Midbrain (tissue), 1 donor: ENCODE measurements around the gene PITX1.
"Not testable (repeated sequence)": the region's sequence is repeated elsewhere in the genome, so short reads cannot be mapped to it uniquely, and the experiment has no call there.

Experiments used
- DNase-seq: peaks from one replicate; lab custom pipeline; 2025; lab: John Stamatoyannopoulos, UW

Gene PITX1

DNA sequence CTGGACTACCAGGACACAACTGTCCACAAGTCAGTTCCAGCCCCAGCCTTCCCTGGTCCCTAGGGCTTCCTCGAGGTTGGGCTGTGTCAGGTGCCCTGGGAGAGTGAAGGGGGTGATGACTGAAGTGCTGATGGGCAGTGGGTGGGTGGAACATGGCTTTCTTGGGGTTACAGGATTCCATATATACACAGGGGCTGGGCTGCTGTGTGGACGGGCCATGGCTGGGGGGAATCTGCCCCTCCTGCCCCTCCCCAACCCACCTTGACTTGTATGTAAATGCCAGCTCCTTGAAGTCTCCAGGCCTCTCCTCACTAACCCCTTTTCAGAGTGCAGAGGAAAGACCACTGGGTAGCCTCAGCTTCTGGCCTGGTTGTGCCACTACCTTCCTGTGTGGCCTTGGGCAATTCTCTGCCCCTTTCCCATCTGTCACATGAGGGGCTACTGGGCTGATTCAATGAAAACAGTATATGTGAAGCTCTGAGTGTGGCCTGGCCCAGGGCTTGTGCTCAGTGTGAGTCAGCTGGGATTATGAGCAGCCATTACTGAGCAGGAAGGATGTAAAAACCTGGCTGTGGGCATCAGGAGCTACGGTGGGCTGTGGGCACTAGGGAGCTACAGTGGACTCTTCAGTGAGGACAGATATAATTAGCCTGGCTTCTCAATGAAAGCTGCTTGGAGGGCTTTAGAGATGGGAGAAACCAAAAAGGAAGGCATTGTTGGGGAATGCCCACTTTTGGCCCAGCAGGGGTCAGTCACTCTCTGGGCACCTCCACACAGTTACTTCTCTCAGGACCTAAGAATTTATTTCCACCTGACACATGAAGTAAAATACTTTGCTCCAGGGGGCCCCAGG is 23.3 kb downstream of the PITX1 start:
- DNase-seq: no peak

DNA sequence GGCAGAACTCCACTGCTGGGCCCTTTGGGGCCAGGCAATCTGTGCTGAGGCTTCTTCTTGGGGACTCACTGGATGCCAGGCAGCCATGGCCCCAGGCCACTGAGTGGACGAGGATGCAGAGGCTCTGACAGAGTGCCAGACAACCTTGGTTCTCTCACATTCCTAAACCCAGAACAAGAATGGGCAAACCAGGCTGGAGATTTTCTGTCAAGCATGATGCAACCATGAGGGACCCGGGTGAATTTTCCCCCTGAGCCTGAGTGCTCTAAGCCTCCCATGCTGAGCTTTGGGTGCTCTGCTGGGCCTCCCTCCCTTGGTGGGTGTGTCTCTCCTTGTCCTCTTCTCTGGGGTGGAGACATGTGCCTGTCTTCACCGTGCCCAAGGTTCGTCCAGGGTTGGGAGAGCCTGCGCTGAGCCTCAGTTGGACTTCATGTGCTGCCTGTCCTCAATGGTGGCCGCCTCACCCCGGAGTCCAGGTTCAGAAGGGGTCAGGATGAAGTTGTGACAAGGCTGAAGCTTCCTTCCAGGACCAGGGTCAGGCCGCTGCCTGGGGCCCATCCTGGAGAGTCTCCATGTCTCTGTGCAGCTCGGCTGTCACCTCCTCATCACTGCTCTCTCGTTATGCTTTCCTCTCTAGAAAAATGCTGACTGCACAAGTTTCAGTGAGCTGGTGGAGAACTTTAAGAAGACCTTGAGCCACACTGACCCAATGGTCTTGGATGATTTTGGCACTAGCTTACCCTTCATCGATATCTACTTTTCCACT is 24.1 kb downstream of the PITX1 start:
- DNase-seq: no peak

DNA sequence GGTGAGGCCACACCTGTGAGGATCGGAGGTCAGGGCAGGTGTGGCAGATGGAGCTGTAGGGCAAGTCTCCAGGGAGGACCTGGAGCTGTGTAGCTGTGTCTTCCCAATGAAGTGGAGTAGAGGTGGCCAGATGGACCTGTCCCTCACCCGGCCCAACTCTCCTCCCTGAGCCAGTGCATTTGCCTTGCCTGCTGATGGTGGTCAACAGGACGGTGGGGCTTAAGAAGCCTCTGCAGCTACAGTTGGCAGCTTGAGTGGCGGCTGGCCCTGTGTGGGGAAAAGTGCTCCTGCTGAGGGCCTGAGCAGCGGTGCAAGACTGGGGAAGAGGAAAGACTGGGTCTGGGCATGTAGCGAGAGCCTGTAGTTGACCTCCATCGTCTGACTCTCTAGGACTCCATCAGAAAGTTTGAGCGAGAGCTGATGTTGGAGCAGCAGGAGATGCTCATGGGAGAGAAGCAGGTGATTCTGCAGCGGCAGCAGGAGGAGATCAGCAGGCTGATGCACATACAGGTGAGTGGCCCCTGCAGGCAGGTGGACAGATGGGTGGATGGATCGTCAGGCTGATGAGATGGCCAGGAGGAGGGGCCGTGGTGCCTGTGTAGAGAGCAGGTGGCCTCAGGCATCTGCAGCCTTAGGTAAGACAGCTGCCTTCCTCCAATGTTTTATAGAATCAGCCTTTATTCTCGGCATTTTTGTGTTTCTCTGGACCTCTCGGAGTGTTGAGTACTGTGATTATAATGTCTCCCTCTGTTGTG is 24.9 kb downstream of the PITX1 start:
- DNase-seq: no peak

DNA sequence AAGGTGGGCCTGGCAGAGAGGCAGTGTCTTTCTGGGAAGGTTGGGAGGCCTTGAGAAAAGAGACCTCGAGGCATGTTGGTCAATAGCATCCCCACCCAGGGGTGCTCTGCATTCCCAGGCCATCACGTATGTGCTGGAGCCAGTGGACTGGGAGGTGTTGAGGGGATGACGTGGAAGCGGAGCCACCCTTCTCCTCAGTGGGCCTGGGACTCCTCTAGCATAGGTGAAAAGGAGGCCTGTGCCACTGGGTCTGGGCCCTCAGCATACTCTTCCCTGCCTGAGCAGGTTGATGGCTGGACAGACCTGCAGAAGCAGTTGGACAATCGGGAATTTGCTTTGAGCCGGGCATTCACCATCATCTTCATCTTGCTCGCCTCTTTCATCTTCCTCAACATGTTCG is 25.5 kb downstream of the PITX1 start:
- no peak for DNase-seq

DNA sequence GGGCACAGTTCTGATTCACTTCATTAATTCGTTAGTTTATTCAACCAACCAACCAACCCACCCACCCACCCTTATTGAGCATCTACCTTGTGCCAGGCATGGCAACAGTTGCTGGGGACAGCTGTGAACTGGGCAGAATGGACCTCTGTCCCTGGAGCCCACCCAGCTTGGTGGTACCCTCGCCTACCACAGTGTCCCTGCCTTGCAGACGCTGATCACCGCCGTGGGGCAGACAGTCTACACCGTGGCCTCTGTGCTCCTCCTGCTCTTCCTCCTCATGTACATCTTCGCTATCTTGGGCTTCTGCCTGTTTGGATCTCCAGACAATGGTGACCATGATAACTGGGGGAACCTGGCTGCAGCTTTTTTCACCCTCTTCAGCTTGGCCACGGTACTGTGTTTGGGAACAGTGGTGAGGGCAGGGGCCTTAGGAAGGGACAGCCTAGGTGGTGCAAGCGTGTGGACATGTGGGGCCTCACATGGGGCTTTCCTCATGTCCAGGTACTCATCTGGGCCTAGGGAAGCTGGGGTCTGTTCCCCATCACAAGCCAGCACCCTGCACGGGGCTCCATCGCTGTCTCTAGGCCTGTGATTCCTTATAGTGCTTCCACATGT is 26.2 kb downstream of the PITX1 start:
- DNase-seq: no peak

DNA sequence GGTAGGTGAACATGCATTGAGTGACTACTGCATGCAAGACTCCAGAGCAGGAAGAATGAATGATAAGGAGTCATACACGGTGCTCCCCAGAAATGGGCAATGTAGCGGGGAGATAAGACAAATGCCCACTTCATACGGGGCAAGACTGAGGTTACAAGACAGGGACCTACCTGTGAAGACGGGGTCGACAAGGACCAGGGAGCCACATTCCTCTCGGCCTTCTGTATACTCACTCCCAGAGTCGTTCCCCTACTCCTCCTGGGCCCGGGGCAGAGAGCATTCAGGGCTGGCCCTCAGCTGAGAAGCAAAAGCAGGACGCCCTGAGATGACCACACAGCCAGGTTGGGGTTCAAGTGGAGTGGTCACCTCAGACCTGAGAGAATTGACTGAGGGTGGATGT is 26.7 kb downstream of the PITX1 start:
- DNase-seq: no peak

DNA sequence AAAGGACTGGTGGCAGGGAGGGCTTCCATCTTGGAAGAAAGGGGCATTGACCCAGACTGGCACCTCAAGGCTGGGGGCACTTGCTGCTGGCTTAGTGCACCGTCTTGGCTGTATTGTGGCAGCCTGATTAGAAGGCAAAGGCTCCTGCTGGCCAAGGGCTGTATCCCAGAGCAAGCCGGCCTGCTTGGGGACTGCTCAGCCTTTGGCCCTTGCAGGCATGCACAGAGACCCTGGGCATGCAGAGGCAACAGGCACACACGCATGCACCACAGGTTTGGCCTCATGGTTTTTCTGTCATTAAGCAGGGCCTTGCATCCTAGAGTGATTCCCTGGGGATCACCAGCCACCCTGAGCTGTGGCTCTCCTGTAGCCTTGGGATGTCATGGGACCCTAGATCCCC is 29.0 kb downstream of the PITX1 start:
- DNase-seq: no peak

DNA sequence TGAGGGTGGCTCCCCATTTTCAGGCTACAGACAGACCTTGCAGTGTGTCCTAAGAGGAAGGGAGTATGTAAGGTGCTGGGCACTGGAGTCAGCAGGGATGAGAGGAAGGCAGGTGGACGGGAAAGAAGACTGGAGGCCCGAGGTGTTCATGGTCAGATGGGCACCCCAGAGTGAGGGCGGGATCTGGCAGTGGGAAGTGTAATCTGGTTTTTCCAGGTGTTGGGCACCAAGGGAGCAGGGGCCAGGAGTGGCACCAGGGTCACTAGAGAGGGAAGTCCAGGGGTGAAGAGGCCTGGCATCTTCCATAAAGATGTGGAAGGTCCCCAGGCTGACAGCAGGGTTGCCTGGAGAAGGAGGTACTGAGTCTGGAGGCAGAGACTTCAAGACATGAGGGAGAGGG is 29.7 kb downstream of the PITX1 start:
- no peak for DNase-seq

DNA sequence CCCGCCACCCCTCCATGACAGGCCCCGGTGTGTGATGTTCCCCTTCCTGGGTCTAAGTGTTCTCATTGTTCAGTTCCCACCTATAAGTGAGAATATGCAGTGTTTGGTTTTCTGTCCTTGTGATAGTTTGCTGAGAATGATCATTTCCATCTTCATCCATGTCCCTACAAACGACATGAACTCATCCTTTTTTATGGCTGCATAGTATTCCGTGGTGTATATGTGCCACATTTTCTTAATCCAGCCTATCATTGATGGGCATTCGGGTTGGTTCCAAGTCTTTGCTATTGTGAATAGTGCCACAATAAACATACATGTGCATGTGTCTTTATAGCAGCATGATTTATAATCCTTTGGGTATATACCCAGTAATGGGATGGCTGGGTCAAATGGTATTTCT is 36.0 kb downstream of the PITX1 start:
- DNase-seq: not testable (repeated sequence)

DNA sequence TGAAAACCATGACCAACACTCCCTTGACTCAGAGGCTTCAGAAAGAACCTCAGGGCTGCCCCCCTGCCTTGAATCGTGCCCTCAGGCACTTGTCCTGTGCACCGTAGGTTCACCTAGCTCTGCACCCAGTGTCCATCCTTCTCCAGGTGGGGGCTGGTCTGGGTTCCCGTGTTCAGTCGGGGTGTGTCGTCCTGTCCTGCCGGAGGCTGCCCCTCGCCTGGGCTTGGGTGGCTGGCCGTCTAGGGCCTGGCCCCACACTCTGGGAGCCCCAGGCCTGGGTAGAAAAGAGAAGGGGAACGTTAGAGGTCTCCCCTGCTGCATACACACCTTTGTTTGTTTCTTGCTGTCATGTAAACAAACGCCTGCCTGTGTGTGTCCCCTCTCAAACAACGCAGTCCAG is 37.0 kb downstream of the PITX1 start:
- no peak for DNase-seq

DNA sequence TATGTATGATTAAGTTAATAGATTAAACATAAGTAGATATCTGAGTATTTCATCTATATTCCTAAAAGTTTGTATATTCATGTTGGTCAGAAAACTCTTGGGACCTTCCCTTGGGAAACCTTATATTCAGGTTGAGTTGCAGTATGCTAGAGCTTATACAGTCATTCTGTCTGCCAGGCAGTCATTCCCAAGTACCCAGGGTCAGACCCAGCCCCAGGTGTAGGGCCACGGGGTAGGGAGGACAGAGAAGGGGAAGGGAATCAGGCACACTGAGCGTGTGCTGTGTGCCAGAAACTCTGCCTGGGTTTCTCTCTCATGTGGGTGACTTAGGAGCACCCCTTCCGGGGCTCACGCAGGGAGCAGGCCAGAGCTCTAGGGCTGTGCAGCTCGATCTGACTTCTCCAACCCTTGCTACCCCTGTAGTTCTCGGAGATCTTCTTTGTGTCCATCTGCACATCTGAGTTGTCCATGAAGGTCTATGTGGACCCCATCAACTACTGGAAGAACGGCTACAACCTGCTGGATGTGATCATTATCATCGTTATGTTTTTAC is 38.1 kb downstream of the PITX1 start:
- DNase-seq: no peak

DNA sequence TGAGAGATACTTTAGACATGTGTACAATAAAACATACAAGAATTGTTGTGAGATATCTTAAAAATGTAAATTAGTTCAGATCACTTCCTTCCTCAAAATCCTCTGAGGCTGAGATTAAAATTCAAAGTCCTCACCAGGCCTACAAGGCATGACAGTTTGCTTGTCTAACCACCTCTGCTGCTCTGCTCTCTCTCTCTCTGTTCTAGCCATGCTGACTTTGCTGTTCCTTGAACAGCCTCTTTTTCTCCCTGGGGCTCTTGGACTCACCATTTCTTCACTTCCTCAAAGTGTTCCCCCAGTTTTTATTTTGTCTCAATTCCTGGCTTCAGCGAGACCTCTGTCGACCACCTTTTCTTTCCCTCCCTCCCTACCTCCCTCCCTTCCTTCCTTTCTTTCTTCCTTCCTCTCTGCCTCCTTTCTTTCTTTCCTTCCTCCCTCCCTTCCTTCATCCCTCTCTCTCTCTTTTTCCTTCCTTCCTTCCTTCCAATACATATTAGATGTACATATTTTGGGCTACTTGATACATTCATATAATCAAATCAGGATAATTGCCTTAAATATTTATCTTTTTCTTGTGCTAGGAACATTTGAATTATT is 39.4 kb downstream of the PITX1 start:
- DNase-seq: no peak

DNA sequence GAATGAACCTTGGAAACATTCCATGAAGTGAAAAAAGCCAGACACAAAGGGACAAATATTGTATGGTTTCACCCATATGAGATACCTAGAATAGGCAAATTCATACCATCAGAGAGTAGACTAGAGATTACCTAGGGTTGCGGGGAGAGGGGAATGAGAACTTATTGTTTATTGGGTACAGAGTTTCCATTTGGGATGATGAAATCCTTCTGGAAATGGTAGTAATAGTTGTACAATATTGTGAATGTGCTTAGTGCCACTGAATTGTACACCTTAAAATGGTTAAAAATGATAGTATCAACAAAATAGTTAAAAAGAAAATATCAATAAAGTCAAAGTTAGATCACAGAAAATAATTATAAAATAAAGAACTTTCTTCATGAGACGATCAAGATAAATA is 40.9 kb downstream of the PITX1 start:
- no peak for DNase-seq

DNA sequence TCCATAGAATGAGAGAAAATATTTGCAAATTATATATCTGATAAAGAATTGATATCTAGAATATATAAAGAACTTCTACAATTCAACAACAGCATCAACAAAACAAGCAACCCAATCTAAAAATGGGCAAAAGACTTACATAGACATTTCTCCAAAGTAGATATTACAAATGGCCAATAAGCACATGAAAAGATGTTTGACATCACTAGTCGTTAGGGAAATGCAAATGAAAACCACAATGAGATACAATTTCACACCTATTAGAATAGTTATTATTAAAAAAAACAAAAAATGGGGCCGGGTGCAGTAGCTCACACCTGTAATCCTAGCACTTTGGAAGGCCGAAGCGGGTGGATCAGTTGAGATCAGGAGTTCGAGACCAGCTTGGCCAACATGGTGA is 41.9 kb downstream of the PITX1 start:
- DNase-seq: no peak

DNA sequence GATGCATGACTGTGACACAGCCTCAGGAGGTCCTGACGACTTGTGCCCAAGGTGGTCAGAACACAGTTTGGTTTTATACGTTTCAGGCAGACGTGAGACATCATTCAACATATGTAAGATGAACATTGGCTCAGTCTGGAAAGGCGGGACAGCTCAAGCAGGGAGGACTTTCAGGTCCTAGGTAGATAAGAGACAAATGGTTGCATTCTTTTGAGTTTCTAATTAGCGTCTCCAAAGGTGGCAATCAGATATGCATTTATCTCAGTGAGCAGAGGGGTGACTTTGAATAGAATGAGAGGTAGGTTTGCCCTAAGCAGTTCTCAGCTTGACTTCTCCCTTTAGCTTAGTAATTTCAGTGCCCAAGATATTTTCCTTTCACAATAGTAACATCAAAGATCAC is 43.8 kb downstream of the PITX1 start:
- not testable (repeated sequence) for DNase-seq

DNA sequence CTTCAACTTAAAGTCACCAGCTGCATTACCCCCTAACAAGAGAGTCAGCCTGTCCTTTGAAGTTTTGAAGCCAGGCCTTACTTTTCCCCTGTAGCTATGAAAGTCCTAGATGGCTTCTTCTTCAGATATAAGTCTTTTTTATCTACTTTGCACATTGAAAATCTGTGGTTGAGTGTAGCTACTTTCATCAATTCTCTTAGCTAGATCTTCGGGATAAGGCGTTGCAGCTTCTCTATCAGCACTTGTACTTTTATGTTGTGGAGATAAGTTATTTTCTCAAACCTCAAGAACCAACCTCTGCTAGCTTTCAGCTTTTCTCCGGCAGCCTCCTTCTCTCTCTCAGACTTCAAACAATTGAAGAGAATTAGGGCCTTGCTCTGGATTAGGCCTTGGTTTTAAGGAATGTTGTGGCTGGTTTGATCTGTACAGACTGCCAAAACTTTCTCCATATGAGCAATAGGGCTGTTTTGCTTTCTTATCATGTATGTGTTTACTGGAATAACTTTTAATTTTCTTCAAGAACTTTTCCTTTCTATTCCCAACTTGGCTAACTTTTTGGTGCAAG is 44.7 kb downstream of the PITX1 start:
- DNase-seq: no peak

DNA sequence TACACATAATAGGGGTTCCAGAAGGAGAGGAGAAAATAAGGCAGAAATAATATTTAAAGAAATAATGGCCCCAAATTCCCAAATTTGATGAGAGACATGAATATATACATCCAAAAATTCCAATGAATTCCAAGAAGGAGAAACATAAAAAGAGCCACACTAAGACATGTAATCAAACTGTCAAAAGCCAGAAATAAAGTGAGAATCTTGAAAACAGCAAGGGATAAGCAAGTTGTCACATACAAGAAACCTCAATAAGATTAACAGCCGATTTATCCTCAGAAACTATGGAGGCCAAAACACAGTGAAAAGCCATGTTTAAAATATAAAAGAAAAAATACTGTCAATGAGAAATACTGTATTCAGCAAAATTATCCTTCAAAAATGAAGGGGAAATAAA is 51.8 kb downstream of the PITX1 start:
- DNase-seq: no peak

DNA sequence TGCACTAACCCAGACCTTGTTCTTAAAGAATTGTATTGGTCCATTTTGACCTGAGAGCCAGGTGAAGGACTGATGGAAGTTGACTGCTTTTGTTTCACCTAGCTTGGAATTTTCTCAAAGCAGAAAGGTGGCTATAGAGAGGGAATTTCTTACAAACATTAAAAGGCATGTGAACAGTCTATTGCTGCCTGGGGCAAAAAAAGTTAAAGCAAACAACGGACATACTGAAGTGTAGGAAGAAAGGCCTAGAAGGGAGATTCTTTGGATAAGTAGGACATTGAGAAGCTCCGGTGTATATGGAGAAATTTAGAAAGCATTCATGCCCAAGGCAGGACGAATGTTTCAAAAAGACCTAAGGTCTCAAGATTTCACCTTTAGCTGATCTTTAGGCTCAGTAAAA is 54.6 kb downstream of the PITX1 start:
- DNase-seq: no peak
